T-helper 2 cell treated with Interferon-gamma antibody and Interleukin-4, amounts not matched to agents 100 ng/mL and 5 ng/mL, for 36 hours (primary cell): ENCODE results near the gene EXOC4. TPM values are rescaled to one million over a fixed set of nuclear protein-coding genes. Genes with fewer than 3 reads are reported as not detected.
"Not testable (repeated sequence)": the region's sequence is repeated elsewhere in the genome, so short reads cannot be mapped to it uniquely, and the experiment has no call there.

Experiments used
- intact Hi-C: fragments of 100-400 bp; cut with micrococcal nuclease; formaldehyde crosslinking; loops from one replicate; pipeline ENCODE4 v1.15.1; 2023
- total RNA-seq: library from RNA; stranded (reverse); gene quantifications from 2 replicates; pipeline ENCODE4 v1.2.3, GENCODE V29; 2022

The EXOC4 gene
- total RNA-seq: 74.2 and 76.2 TPM in 2 replicates

DNA sequence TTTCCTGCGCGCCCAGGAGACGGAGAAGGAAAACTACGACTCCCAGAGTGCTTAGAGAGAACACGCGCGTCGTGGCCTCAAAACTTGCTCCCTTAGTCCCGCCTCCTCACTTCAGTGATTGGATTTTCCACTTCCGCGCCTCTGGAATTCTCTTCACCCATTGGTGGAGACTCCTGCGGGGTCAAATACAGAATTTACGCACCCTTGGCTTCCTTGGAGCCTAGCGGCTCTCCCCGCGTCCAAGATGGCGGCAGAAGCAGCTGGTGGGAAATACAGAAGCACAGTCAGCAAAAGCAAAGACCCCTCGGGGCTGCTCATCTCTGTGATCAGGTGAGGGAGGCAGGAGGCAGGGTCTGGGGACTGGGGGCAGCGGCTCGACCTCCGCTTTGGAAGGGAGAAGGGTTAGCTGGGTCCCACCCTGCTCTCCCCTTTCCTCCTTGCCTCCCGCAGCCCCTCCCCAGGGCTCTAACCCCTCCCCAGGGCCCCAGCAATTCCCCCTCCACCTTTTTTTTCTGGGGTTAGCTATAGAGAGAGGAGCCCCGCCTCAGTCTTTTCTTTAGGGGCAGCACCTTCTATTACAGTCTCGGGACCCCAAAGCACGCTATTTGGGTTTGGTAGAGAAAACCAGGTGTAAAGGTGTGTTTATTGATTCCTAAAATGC is at the start of gene EXOC4:
Gene EXOC4, plus strand, starts transcription at position 221 of the 661 bp plus-strand sequence.
- intact Hi-C loops: loop anchor here (1.0 to 10.0 kb wide), 6 partner anchors 171 to 1394 kb away; partner anchors contain the start of genes AKR1B1, BPGM, CHCHD3 and LRGUK

DNA sequence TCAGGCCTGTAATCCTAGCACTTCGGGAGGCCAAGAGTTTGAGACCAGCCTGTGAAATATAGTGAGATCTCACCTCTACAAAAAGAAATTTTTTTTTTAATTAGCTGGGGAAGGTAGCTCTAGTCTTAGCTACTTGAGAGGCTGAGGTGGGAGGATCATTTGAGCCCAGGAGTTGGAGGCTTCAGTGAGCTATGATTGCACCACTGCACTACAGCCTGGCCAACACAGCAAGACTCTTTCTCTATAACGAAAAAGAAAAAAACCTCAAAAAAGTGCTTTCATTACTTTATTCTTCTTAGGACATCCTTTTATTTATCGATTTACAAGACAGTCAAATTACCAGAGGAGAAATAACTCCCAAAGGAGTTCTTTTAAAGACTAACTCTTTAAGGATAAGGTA is 49.4 kb upstream of the EXOC4 start:
- intact Hi-C loops: no loop called here

DNA sequence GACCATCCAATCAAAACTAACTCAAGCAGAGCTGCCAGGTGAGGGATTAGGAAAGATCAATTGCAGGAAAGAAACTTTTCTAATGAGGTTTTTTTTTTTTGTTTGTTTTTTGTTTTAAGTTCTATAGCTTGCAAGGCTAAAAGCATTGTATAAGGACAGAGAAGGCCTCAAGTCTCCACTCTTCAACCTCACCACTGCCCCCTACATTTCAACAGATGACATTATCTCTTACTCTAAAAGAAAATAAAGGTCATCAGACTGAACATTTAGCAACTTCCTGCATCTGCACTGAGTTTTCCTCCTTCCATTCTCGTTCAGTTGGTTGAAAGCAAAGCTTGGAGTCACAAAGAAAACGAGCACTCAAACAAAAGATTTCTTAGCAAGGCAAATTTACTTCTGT is 45.2 kb upstream of the EXOC4 start:
- intact Hi-C loops: no loop called here

DNA sequence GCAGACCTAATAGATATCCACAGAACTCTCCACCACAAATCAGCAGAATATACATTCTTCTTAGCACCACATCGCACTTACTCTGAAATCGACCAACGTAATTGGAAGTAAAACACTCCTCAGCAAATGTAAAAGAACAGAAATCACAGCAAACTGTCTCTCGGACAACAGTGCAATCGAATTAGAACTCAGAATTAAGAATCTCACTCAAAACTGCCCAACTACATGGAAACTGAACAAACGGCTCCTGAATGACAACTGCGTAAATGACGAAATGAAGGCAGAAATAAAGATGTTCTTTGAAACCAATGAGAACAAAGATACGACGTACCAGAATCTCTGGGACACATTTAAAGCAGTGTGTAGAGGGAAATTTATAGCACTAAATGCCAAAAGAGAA is 42.1 kb upstream of the EXOC4 start:
- intact Hi-C loops: not testable (repeated sequence)

DNA sequence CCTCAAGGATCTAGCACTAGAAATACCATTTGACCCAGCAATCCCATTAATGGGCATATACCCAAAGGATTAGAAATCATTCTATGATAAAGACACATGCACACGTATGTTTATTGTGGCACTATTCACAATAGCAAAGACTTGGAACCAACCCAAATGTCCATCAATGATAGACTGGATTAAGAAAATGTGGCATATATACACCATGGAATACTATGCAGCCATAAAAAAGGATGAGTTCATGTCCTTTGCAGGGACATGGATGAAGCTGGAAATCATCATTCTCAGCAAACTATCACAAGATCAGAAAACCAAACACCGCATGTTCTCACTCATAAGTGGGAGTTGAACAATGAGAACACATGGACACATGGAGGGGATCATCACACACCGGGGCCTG is 39.1 kb upstream of the EXOC4 start:
- intact Hi-C loops: not testable (repeated sequence)

DNA sequence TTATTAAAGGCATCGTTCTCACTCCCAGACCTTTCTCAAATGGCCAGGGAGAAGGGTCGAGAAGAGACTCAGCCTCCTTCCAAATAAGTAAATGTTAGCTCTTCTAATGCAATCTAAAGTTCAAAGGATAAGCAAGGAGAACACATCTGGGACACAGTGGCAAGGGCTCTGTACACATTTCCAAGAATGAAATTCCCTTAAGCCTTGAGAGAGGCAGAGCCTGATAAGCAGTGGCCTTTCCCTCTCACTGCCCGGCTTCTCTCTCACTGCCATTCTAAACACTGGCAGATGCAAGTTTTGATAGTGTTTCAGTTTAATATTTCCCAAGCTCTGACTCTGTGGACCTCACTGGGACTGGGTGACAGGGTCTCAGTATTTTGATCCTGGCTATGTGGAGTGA is 35.1 kb upstream of the EXOC4 start:
- intact Hi-C loops: no loop called here

DNA sequence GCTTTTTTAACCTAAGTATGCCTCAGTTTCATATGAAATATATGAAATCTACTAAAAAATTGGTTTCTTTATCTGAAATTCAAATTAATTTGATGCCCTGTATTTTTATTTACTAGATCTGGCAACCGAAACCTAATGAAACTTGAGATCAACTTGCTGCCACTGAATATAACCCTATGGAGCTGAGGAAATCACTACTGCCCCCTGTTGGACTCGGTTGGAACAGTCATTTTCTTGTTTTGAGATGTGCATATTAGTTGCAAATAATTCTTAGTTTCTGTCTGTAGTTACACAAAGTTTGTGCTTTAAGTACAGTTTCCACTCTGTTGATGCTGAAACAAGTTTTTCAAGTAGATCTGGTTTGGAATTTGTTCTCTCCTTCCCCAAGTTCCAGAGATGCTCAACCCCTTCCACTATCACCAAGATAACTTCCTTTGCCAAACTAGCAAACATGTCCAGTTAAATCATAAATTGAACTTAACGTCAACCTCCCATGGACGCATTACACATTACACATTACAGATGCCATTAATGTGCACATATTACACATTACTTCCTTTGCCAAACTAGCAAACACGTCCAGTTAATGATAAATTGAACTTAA is 22.2 kb upstream of the EXOC4 start:
- intact Hi-C loops: no loop called here

DNA sequence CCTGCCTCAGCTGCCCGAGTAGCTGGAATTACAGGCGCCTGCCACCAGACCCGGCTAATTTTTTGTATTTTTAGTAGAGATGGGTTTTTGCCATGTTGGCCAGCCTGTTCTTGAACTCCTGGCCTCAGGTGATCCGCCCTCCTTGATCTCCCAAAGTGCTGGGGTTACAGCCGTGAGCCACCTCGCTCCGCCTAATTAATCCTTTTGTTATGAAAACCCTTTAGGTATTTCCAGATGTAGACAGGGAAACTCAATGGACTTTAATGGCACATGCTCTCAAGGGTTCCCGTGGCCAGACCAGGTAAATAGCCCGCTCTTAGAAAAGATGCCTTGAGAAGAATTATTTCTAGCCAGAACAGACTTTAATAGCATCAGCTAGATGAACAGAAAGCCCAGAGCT is 19.7 kb upstream of the EXOC4 start:
- intact Hi-C loops: no loop called here

DNA sequence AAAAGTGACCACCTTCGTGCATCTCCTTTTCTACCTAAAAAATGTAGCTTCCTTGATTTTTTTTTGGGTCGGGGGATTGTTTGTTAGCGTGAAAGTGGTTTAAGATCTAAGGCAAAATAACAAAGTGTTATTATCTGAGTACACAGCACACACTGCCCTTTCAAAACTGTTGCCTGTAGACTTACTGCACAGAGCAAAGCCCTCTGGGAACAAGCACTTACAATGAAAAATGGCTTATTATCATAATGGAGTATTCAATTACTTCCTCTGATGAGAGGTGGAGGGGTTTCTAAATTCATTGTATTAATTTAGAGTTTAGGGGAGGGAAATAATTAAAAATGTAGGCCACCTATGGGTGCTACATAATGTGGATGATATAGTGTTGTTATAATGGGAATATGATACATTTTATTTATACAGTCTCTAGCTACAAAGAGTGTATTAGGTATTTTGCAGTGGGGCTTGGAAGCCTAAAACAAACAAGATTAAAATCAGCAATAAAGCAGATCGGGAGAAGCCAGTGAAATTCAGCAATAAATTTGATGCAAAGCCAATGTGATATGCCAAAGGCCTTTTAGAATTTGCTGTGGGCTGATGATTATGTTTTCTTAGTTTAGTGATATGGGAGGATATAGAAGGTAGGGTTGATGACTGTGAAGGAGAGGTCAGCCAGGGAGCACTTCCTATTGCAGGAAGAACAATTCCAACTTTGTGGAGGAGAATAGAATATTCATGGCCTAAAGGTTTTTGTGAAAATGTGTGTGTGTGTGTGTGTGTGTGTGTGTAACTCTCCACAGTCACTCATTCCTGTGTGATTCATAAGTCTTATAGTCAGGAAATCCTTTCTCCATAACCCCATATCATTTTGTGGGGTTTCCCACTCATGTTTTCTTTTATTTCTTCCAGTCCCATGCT is 17.7 kb upstream of the EXOC4 start:
- intact Hi-C loops: no loop called here

DNA sequence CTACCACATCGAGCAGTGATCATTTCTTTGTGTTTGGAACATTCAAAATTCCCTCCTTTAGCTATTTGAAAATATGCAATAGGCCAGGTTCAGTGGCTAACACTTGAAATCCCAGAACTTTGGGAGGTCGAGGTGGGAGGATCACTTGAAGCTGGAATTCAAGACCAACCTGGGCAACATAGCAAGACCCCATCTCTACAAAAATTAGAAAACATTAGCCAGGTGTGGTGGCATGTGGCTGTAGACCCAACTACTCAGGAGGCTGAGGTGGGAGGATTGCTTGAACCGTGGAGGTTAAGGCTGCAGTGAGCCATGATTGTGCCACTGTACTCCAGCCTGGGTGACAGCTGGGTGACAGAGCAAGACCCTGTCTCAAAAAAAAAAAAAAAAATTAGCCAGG is 15.3 kb upstream of the EXOC4 start:
- intact Hi-C loops: no loop called here

DNA sequence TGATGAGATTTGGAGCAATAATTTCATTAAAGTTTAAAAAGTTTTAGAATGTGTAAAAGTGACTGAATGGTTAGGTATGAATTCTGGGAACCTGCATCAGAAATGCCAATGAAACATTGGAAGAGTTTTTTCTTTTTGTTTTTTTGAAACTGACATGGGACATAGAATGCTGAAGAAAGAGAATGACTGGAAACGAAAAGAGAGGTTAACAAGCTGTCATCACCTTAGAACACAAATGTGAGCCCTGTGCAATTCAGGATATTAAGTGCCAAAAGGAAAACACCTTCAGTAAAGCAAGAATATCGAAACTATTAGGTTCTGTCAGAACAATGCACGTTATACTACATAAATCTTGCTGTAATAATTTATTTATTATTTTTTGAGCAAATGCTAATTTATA is 12.6 kb upstream of the EXOC4 start:
- intact Hi-C loops: no loop called here

DNA sequence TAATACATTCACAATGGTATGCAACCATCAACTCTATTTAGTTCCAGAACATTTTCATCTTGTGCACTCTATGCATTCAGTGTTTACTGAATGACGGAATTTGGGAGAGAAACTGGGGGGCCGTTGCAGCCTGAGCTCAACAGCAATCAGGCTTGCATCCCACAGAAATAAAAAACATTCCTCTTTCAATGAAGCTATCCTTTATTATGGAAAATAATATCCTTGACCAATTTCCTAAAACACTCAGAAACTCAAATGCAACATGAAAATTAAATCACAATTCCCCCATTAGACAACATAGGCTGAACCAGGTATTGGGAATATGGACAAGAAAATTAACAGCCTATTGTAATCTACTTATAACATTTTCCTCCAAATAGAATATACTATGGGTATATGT is 6.3 kb upstream of the EXOC4 start:
- intact Hi-C loops: no loop called here

DNA sequence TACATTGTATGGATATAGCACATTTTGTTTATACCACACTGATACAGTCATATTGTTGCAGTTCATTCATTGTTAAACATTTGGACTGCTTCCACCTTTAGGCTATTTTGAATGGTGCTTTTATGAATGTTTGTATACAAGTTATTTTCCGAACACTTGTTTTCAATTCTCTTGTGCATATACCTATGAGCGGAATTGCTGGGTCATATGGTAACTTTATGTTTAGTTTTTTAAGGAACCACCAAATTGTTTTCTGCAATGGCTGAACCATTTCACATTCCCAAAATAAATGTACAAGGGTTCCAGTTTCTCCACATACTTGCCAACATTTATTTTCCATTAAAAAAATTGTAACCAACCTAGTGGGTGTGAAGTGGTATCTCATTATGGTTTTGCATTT is 4.0 kb upstream of the EXOC4 start:
- intact Hi-C loops: no loop called here

DNA sequence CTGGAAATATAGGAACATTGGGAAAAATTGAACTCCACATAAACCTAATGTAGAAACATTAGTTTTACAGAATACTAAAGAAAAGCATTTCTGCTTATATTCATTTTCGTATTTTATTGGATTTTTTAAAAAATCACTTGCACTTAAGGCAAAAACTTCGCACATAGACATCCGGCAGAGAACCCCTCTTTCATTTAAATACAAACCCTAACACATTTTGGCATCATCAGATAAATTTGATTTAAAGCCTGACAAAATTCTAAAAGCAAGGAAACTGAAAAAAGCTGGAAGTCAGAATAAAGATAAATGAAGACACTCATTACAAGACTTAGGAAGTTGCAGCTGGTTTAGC is 396 bp upstream of the EXOC4 start:
- intact Hi-C loops: loop anchor here (1.0 to 10.0 kb wide), 5 partner anchors 170 to 1395 kb away; partner anchors contain the start of genes AKR1B1, BPGM, CHCHD3 and LRGUK

DNA sequence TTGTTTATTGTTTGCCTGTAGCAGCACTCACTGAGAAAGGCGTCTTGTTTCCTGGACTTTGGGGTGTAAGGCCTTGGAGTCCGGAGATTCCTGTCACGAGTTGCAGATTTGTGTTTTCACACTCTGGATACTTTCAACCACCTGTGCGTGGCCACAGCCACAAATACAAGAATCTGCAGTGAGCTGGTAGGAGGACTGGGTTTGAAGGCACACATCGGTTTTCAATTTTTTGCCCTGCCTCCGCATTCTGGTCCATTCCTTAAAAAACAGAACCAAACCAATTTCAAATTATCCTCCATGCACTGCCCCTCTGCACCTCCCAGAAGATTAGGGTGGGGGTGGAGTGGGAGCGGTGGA is 619 bp downstream of the EXOC4 start:
- intact Hi-C loops: loop anchor here (1.0 to 10.0 kb wide), 5 partner anchors 229 to 1394 kb away; partner anchors contain the start of genes AKR1B1, BPGM and LRGUK

DNA sequence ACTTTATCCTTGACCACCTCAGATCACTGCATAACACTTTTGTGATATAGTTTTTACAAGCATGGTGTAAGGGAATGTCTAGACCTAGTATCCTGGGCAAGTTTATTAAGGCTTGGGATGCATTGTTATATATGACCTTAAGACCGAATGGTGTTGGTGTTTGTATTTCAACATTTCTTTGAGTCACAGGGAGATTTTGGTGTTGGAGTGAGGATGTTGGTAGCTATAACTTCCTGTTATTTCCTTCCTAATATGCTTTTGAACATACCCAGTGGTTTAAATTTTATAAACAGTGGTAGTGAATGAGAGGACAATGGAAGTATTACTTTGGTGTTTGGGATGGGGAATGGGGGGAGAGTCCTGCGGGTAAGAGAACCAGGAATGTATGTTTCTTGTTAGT is 2.6 kb downstream of the EXOC4 start:
- intact Hi-C loops: loop anchor here (10.0 kb wide), 2 partner anchors 869 to 1199 kb away; partner anchors contain the start of genes AKR1B1 and LRGUK

DNA sequence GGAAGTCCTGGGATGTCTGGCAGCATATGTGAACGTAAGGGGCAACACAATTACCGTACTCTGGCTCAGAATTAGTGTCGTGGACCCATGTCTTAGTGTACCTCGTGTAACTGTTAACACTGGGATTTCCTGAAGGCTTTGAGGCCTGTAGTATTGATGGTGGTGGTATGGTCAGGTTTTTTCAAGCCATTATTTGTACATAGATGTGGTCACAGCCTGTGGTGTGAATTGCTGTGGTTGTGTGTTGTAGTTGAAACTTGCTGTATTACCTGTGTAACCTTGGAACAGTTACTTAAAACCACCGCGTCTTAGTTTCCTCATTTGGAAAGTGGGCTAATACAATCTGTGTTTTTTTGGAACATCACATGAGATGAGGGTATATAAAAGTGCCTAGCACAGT is 5.3 kb downstream of the EXOC4 start:
- intact Hi-C loops: loop anchor here (10.0 kb wide), 2 partner anchors 867 to 1197 kb away; partner anchors contain the start of genes AKR1B1 and LRGUK

DNA sequence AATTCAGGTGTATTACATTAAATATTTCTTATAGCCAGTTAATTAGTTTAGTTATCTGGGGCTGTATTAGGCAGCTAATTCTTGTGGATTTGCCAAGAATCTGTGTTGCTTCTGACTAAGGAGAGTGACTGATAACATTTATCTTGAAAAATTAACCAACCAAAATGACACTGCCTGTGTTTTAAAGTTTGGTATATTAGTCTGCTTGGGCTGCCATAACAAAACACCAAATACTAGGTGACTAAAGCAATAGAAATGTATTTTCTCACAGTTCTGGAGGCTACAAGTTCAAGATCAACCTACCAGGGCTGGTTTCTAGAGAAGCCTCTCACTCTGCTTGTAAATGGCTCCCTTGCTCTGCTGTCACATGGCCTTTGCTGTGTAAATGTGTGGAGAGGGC is 12.9 kb downstream of the EXOC4 start:
- intact Hi-C loops: no loop called here

DNA sequence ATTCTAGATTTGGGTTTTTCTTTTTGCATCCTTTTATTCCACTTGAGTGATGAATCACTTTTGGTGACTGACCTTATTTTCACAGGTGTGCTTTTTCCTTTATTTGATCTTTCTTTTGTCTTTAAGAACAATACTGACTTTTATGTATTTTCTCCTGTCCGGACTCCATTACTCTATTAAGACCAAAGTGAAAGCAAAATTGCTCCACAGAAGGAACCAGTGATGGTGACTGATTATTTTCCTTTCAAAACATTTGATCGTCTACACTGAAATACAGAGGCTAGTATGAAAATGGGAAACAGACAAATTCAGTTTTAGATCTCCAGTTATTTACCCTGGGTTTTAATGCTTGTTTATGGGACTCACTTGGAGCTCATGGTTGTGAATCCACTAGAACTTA is 15.5 kb downstream of the EXOC4 start:
- intact Hi-C loops: no loop called here

DNA sequence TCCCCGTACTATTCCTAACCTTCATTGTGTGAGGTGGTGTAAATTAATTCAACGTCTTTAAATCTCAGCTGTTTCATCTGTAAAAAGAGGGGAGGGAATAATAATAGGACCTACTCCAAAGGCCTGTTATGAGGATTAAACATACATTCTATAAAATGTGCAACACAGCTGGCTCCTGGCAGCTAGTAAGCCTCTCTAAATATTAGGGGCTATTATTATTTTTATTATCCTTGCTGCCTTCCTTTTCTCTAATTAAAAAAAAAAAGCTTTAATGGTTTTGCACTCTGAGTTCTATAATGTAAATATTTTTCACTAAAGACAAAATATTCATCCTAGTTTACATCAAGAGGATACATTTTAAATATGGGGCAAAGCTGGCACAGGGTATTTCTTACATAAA is 19.5 kb downstream of the EXOC4 start:
- intact Hi-C loops: no loop called here

DNA sequence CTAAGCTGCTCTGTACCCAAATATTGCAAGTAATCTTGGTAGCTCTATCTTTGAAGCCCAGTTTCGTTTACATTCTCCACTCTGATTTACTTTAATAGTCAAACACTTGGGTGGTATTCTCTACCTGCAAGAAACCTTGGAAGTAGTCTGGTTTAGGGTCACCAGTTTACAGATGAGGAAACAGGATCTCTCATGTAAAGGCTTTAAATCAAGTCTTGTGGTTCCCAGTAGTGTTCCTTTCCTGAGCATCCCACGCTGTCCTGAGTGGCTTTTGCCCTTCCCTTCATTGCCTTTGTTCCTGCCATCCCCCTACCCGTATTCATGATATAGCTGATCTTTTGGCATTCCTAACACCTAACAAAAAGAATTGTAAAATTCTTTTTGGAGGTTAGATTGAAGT is 20.3 kb downstream of the EXOC4 start:
- intact Hi-C loops: no loop called here

DNA sequence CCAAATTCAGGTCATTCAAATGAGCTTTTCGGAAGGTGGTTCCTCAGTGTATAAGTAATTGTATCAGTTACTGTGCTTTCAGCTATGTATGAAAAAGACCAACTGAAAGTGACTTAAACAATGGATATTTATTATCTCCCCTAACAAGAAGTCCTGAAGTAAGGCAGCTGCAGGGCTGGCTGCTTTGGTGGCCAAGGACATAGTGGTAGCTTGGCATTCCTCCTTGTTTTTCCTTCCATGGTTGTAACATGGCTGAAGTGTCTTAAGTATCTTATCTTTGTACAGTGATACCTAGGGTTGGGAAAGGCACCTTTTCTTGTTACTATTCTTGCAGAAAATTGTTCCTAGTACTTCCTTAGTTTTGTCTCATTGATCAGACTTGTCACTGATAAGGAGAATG is 21.4 kb downstream of the EXOC4 start:
- intact Hi-C loops: no loop called here
